HepG2 (cell line): ENCODE results near the gene NT5C2. TPM values are rescaled to one million over a fixed set of nuclear protein-coding genes. Genes with fewer than 3 reads are reported as not detected.

ENCODE experiments used
- AHR ChIP-seq: IDR thresholded peaks from 2 replicates; pipeline ENCODE4 v1.6.1; 2018; ENCODE audit warnings: missing genetic modification reagents, missing compliant biosample characterization
- CEBPB ChIP-seq: IDR thresholded peaks from 2 replicates; pipeline ENCODE4 v1.6.1; 2011; ENCODE audit warnings: low read depth, low read length, improper control_type of control experiment, borderline replicate concordance
- CTCF ChIP-seq: sonication (generic); formaldehyde crosslinking; IDR thresholded peaks from 2 replicates; pipeline ENCODE4 v1.5.0; 2020; ENCODE audit warnings: mild to moderate bottlenecking, missing genetic modification reagents, moderate library complexity
- DNMT1 ChIP-seq: sonication (generic); formaldehyde crosslinking; IDR thresholded peaks from 2 replicates; pipeline ENCODE4 v1.5.1; 2020; ENCODE audit warnings: mild to moderate bottlenecking, missing genetic modification reagents
- ERF ChIP-seq: IDR thresholded peaks from 2 replicates; pipeline ENCODE4 v1.6.1; 2018; ENCODE audit warnings: missing biosample characterization, missing genetic modification reagents
- IKZF4 ChIP-seq: sonication (generic); formaldehyde crosslinking; IDR thresholded peaks from 2 replicates; pipeline ENCODE4 v1.5.1; 2020; ENCODE audit warnings: borderline replicate concordance, mild to moderate bottlenecking, low read depth, missing genetic modification reagents; ENCODE audit errors: not compliant biosample characterization
- NCOA1 ChIP-seq: sonication (generic); formaldehyde crosslinking; IDR thresholded peaks from 2 replicates; pipeline ENCODE4 v1.9.0; 2021; ENCODE audit warnings: missing genetic modification reagents
- POGZ ChIP-seq: sonication (generic); formaldehyde crosslinking; IDR thresholded peaks from 2 replicates; pipeline ENCODE4 v1.4.0; 2020; ENCODE audit warnings: mild to moderate bottlenecking, missing genetic modification reagents
- SALL1 ChIP-seq: sonication (generic); formaldehyde crosslinking; IDR thresholded peaks from 2 replicates; pipeline ENCODE4 v1.8.0; 2022; ENCODE audit warnings: mild to moderate bottlenecking, missing genetic modification reagents
- SAP130 ChIP-seq: IDR thresholded peaks from 2 replicates; pipeline ENCODE4 v1.6.1; 2016; ENCODE audit warnings: low read depth
- SMARCC2 ChIP-seq: fragments of 450-650 bp; IDR thresholded peaks from 2 replicates; pipeline ENCODE4 v1.6.1; 2017; ENCODE audit warnings: antibody characterized with exemption, mild to moderate bottlenecking
- SP1 ChIP-seq, 2 experiments: fragments of 450-650 bp in 1 of 2; sonication (generic) in 1 of 2; formaldehyde crosslinking in 1 of 2; IDR thresholded peaks; 2 replicates each; pipeline versions ENCODE4 v1.4.0 to v1.6.1; 2016 to 2020; ENCODE audit warnings: missing genetic modification reagents in 1 of 2
- TEAD2 ChIP-seq: sonication (generic); formaldehyde crosslinking; IDR thresholded peaks from 2 replicates; pipeline ENCODE4 v1.9.0; 2021; ENCODE audit warnings: missing genetic modification reagents
- TEAD3 ChIP-seq: optimal IDR thresholded peaks from 2 replicates; pipeline ENCODE3; 2016; ENCODE audit warnings: borderline replicate concordance
- XRCC5 ChIP-seq: fragments of 200-400 bp; formaldehyde crosslinking; optimal IDR thresholded peaks from 2 replicates; pipeline ENCODE3; 2017; ENCODE audit warnings: mild to moderate bottlenecking, low read length
- ZBTB38 ChIP-seq: sonication (generic); formaldehyde crosslinking; IDR thresholded peaks from 2 replicates; pipeline ENCODE4 v1.5.1; 2020; ENCODE audit warnings: mild to moderate bottlenecking, missing genetic modification reagents
- ZNF326 ChIP-seq: sonication (generic); formaldehyde crosslinking; IDR thresholded peaks from 2 replicates; pipeline ENCODE4 v1.4.0; 2020; ENCODE audit warnings: missing genetic modification reagents, borderline replicate concordance
- polyA plus RNA-seq, 8 experiments: library from polyadenylated mRNA; depleted of rRNA in 3 of 8; stranded (reverse) in 7 of 8; unstranded in 1 of 8; fragments of >200 nt; fragmentation: Illumina TruSeq in 4 of 8; extraction: Trizol in 4 of 8; gene quantifications; 2 replicates each; pipeline versions ENCODE4 v1.2.1 to v1.2.3, GENCODE V29; 2011 to 2016; ENCODE audit warnings: low read depth in 4 of 8, missing spikeins in 1 of 8, mixed read lengths in 1 of 8; ENCODE audit not compliant: insufficient read depth in 1 of 8
- total RNA-seq, 5 experiments: library from RNA; depleted of rRNA; stranded (reverse); fragments of >200 nt; fragmentation: Illumina TruSeq; extraction: Trizol; gene quantifications; 2 replicates each; pipeline ENCODE4 v1.2.3, GENCODE V29; 2016; ENCODE audit warnings: low read depth in 1 of 5
- TF ChIP-seq, protein P1 (sequence below): sonication (generic); formaldehyde crosslinking; IDR thresholded peaks from 2 replicates; pipeline ENCODE4 v1.5.1; 2020; ENCODE audit warnings: missing genetic modification reagents, mild to moderate bottlenecking, borderline replicate concordance

Gene NT5C2
- total and polyA plus RNA-seq, 2 of the 13 experiments (the other 11 are each of a cell fraction or from before 2014, with no cell fraction given) = 40.6 to 55.2 TPM

DNA sequence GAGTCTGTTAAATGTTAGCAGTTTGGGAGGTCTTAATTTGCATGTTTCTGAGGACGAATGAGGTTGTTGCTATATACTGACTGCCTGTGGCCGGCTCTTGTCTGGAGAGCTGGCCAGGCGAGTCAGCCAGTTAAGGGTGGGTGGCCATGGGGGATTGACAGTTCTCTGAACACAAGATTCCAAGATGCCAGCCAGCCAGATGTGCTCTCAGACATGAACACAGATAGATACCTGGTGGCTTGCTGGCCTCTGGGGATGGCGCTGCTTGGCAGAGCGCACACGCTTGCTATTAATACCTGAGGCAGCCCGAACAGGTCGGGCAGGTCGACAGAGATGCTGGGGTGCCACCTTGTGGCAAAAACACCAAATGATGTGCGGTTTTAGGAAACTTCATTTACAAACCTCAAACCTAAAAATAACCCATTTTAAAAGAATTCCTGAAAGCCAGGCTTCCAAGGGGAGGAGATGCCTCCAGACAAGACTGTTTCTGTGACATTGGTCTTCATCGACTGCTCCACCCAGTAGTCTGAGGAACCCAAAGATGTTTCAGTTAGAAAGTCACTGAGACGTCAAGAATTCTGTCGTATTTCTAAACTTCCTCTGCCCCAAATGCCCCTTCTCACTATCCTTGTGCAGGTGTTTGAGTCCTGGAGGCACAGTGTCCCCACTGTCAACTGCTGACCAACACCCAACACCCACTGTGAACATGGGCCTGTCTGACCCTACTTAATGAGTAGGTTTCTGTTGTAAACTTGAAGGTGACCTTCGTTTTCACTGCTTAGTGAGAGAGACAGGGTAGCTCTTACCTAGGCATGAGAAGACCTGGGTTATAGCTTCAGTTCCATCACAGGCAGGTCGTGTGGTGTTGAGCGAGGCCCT lies 123.4 kb downstream of the NT5C2 start (continued):
- TF ChIP-seq CTCF (CRISPR knock-in tag) (peak; percentile 83), ZNF326 (CRISPR knock-in tag) (no peak), SAP130 (CRISPR knock-in tag) (peak; percentile 46; the same call in 1 of the 2 replicates), DNMT1 (CRISPR knock-in tag) (no peak), SALL1 (CRISPR knock-in tag) (peak; percentile 44; the same call in 1 of the 2 replicates), TEAD2 (CRISPR knock-in tag) (no peak), SP1 (IDR thresholded peaks at IDR 0.05) (no peak), SP1 (CRISPR knock-in tag; IDR thresholded peaks at IDR 0.05) (0 out of 2 replicates have a peak, but pooled peaks have one; percentile 14), IKZF4 (no peak), XRCC5 (peak; percentile 25), TEAD3 (CRISPR knock-in tag) (no peak), POGZ (CRISPR knock-in tag) (no peak), AHR (CRISPR knock-in tag) (no peak), CEBPB (no peak), ZBTB38 (CRISPR knock-in tag) (0 out of 2 replicates have a peak, but pooled peaks have one; percentile 33), SMARCC2 (no peak), NCOA1 (CRISPR knock-in tag) (no peak), ERF (no peak; the same call in 1 of the 2 replicates)
- TF ChIP-seq, protein P1, sequence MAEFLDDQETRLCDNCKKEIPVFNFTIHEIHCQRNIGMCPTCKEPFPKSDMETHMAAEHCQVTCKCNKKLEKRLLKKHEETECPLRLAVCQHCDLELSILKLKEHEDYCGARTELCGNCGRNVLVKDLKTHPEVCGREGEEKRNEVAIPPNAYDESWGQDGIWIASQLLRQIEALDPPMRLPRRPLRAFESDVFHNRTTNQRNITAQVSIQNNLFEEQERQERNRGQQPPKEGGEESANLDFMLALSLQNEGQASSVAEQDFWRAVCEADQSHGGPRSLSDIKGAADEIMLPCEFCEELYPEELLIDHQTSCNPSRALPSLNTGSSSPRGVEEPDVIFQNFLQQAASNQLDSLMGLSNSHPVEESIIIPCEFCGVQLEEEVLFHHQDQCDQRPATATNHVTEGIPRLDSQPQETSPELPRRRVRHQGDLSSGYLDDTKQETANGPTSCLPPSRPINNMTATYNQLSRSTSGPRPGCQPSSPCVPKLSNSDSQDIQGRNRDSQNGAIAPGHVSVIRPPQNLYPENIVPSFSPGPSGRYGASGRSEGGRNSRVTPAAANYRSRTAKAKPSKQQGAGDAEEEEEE = no peak
